Measurements from ENCODE around the gene NR1D2. TPM values are rescaled to one million over a fixed set of nuclear protein-coding genes. Genes with fewer than 3 reads are reported as not detected.

NR1D2 gene
- total RNA-seq, 1 experiment from 2014 or later, result 23.9 TPM

- TF ChIP-seq, protein P1, sequence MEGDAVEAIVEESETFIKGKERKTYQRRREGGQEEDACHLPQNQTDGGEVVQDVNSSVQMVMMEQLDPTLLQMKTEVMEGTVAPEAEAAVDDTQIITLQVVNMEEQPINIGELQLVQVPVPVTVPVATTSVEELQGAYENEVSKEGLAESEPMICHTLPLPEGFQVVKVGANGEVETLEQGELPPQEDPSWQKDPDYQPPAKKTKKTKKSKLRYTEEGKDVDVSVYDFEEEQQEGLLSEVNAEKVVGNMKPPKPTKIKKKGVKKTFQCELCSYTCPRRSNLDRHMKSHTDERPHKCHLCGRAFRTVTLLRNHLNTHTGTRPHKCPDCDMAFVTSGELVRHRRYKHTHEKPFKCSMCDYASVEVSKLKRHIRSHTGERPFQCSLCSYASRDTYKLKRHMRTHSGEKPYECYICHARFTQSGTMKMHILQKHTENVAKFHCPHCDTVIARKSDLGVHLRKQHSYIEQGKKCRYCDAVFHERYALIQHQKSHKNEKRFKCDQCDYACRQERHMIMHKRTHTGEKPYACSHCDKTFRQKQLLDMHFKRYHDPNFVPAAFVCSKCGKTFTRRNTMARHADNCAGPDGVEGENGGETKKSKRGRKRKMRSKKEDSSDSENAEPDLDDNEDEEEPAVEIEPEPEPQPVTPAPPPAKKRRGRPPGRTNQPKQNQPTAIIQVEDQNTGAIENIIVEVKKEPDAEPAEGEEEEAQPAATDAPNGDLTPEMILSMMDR (IDR thresholded peaks at IDR 0.05; ENCODE audit: insufficient read depth in 1 of 2, low read depth in 1 of 2, low read length in 1 of 2, severe bottlenecking in 1 of 2, unreplicated experiment in 1 of 2), result no peak
- DNase-seq, result no peak
- H3K4me3 ChIP-seq (ENCODE audit: low read depth, low read length), result peak overlapping the region; percentile 61
- H3K27me3 ChIP-seq (replicated peaks; ENCODE audit: control insufficient read depth, insufficient read depth, low read length), result no peaks in the 10 kb centered on the region
- H3K4me1 ChIP-seq, result peaks cover 24% of the 10 kb centered on the region
- ChIA-PET POLR2A (interaction anchor here (1.6 kb wide), 1 partner anchor 27 kb away, joined by 8 read pairs; the partner anchor contains the start of genes NKIRAS1 and RPL15), CTCF (no interaction called here)
- H3K9me3 ChIP-seq, result no peaks in the 10 kb centered on the region
- peak overlapping the region; percentile 97 for H3K27ac Mint-ChIP-seq (ENCODE audit: unreplicated experiment)
- intact Hi-C loops (cut with micrococcal nuclease; ENCODE audit: unreplicated experiment), result loop anchor here (10.0 kb wide), 1 partner anchor 511 kb away; no protein-coding TSS in a partner anchor
- TSS peak; percentile 76 for BruUV-seq (replicated peaks)
- H3K36me3 ChIP-seq (ENCODE audit: control insufficient read depth, insufficient read depth, low read length), result no peaks in the 10 kb centered on the region
- H3K9me3 Mint-ChIP-seq (ENCODE audit: unreplicated experiment), result peaks cover 2% of the 10 kb centered on the region
- peaks cover 28% of the 10 kb centered on the region for H3K36me3 Mint-ChIP-seq (ENCODE audit: insufficient read depth, unreplicated experiment)
- H3K4me1 Mint-ChIP-seq (ENCODE audit: low read depth, unreplicated experiment), result peaks cover 21% of the 10 kb centered on the region
- H3K4me3 Mint-ChIP-seq (ENCODE audit: unreplicated experiment), result peak overlapping the region; percentile 94
- H3K27me3 Mint-ChIP-seq (ENCODE audit: insufficient read depth, unreplicated experiment), result no peaks in the 10 kb centered on the region
These were observed 891 bp upstream of the NR1D2 start for GRCh38 chr3:23944007-23944783.

GRCh38 chr3:23945663-23945912 is 502 bp downstream of the NR1D2 start:
- intact Hi-C loops (cut with micrococcal nuclease; ENCODE audit: unreplicated experiment), result loop anchor here (1.0 to 10.0 kb wide), 3 partner anchors 28 to 509 kb away; partner anchors contain the start of gene RPL15
- DNase-seq, result no peak
- peaks cover 28% of the 10 kb centered on the region for H3K36me3 Mint-ChIP-seq (ENCODE audit: insufficient read depth, unreplicated experiment)
- H3K4me3 ChIP-seq (ENCODE audit: low read depth, low read length), result peak overlapping the region; percentile 61
- ChIA-PET CTCF (no interaction called here), POLR2A (no interaction called here)
- no peaks in the 10 kb centered on the region for H3K27me3 Mint-ChIP-seq (ENCODE audit: insufficient read depth, unreplicated experiment)
- no peaks in the 10 kb centered on the region for H3K9me3 Mint-ChIP-seq (ENCODE audit: unreplicated experiment)
- TF ChIP-seq, protein P1 (IDR thresholded peaks at IDR 0.05; ENCODE audit: insufficient read depth in 1 of 2, low read depth in 1 of 2, low read length in 1 of 2, severe bottlenecking in 1 of 2, unreplicated experiment in 1 of 2), result no peak
- H3K9me3 ChIP-seq, result no peaks in the 10 kb centered on the region
- H3K36me3 ChIP-seq (ENCODE audit: control insufficient read depth, insufficient read depth, low read length), result no peaks in the 10 kb centered on the region
- no TSS peak for BruUV-seq (replicated peaks)
- H3K4me1 ChIP-seq, result peaks cover 27% of the 10 kb centered on the region
- H3K27ac Mint-ChIP-seq (ENCODE audit: unreplicated experiment), result peak overlapping the region; percentile 95
- H3K27me3 ChIP-seq (replicated peaks; ENCODE audit: control insufficient read depth, insufficient read depth, low read length), result no peaks in the 10 kb centered on the region
- peak overlapping the region; percentile 94 for H3K4me3 Mint-ChIP-seq (ENCODE audit: unreplicated experiment)
- peaks cover 21% of the 10 kb centered on the region for H3K4me1 Mint-ChIP-seq (ENCODE audit: low read depth, unreplicated experiment)

- POLR2A ChIA-PET, result interaction anchor here (0.8 to 1.0 kb wide), 2 partner anchors 28 to 29 kb away, joined by 4 to 18 read pairs; partner anchors contain the start of genes NKIRAS1 and RPL15
- H3K4me1 ChIP-seq, result peaks cover 27% of the 10 kb centered on the region
These were observed 1.0 kb downstream of the NR1D2 start for GRCh38 chr3:23945913-23946687.

More at GRCh38 chr3:23945913-23946687, 1.0 kb downstream of the NR1D2 start:
- Histone ChIP-seq H3K4me3 (ENCODE audit: low read depth, low read length) (peak overlapping the region; percentile 94), H3K27me3 (replicated peaks; ENCODE audit: control insufficient read depth, insufficient read depth, low read length) (no peaks in the 10 kb centered on the region), H3K36me3 (ENCODE audit: control insufficient read depth, insufficient read depth, low read length) (no peaks in the 10 kb centered on the region), H3K9me3 (no peaks in the 10 kb centered on the region)
- no peaks in the 10 kb centered on the region for H3K9me3 Mint-ChIP-seq (ENCODE audit: unreplicated experiment)
- H3K36me3 Mint-ChIP-seq (ENCODE audit: insufficient read depth, unreplicated experiment), result peaks cover 28% of the 10 kb centered on the region
- H3K4me3 Mint-ChIP-seq (ENCODE audit: unreplicated experiment), result peak overlapping the region; percentile 94
- peak; percentile 96 to 98 for DNase-seq
- intact Hi-C loops (cut with micrococcal nuclease; ENCODE audit: unreplicated experiment), result loop anchor here (1.0 to 10.0 kb wide), 3 partner anchors 29 to 509 kb away; partner anchors contain the start of gene RPL15
- peaks cover 21% of the 10 kb centered on the region for H3K4me1 Mint-ChIP-seq (ENCODE audit: low read depth, unreplicated experiment)
- H3K27ac Mint-ChIP-seq (ENCODE audit: unreplicated experiment), result peak overlapping the region; percentile 95
- no TSS peak for BruUV-seq (replicated peaks)
- TF ChIP-seq, protein P1 (IDR thresholded peaks at IDR 0.05; ENCODE audit: insufficient read depth in 1 of 2, low read depth in 1 of 2, low read length in 1 of 2, severe bottlenecking in 1 of 2, unreplicated experiment in 1 of 2), result no peak
- CTCF ChIA-PET, result no interaction called here
- H3K27me3 Mint-ChIP-seq (ENCODE audit: insufficient read depth, unreplicated experiment), result no peaks in the 10 kb centered on the region
